ENCODE data around the gene ARHGAP15.

ARHGAP15 gene

GRCh38 chr2:143417428-143417827 is 288.2 kb downstream of the ARHGAP15 start:
- ATAC-seq, result no peak

GRCh38 chr2:143420313-143420712 is 291.1 kb downstream of the ARHGAP15 start:
- peak; percentile 73 to 80 for ATAC-seq

- no peak for ATAC-seq
Observed at GRCh38 chr2:143422681-143423080, 293.5 kb downstream of the ARHGAP15 start.

GRCh38 chr2:143425896-143426295 is 296.7 kb downstream of the ARHGAP15 start:
- ATAC-seq, result no peak

- ATAC-seq, result no peak
Observed at GRCh38 chr2:143426296-143426695, 297.1 kb downstream of the ARHGAP15 start.

GRCh38 chr2:143428700-143429099 is 299.5 kb downstream of the ARHGAP15 start:
- ATAC-seq, result peak; percentile 83 to 97

GRCh38 chr2:143429932-143430679 is 300.9 kb downstream of the ARHGAP15 start:
- ATAC-seq, result no peak

GRCh38 chr2:143431316-143431715 is 302.1 kb downstream of the ARHGAP15 start:
- no peak for ATAC-seq

- ATAC-seq, result no peak
Observed at GRCh38 chr2:143433251-143433650, 304.0 kb downstream of the ARHGAP15 start.

GRCh38 chr2:143433840-143434239 is 304.6 kb downstream of the ARHGAP15 start:
- ATAC-seq, result no peak

GRCh38 chr2:143434445-143434844 is 305.2 kb downstream of the ARHGAP15 start:
- no peak for ATAC-seq

GRCh38 chr2:143435131-143435530 is 305.9 kb downstream of the ARHGAP15 start:
- no peak for ATAC-seq

- ATAC-seq, result no peak
Observed at GRCh38 chr2:143436951-143437350, 307.7 kb downstream of the ARHGAP15 start.

GRCh38 chr2:143440411-143441012 is 311.3 kb downstream of the ARHGAP15 start:
- ATAC-seq, result no peak

- ATAC-seq, result no peak
Observed at GRCh38 chr2:143442193-143442592, 313.0 kb downstream of the ARHGAP15 start.

- no peak for ATAC-seq
Observed at GRCh38 chr2:143451642-143452281, 322.5 kb downstream of the ARHGAP15 start.

- ATAC-seq, result peak in 1 of 2 donors; percentile 65
Observed at GRCh38 chr2:143452817-143453451, 323.7 kb downstream of the ARHGAP15 start.

GRCh38 chr2:143453981-143454511 is 324.8 kb downstream of the ARHGAP15 start:
- no peak for ATAC-seq

- no peak for ATAC-seq
Observed at GRCh38 chr2:143455317-143455716, 326.1 kb downstream of the ARHGAP15 start.

GRCh38 chr2:143458258-143459190 is 329.3 kb downstream of the ARHGAP15 start:
- ATAC-seq, result no peak

- no peak for ATAC-seq
Observed at GRCh38 chr2:143460382-143460781, 331.2 kb downstream of the ARHGAP15 start.

GRCh38 chr2:143463719-143464118 is 334.5 kb downstream of the ARHGAP15 start:
- peak; percentile 38 to 59 for ATAC-seq
